Renal cortical epithelial cell (primary cell): ENCODE data around the gene KCND3. TPM values are rescaled to one million over a fixed set of nuclear protein-coding genes. Genes with fewer than 3 reads are reported as not detected.

Experiments used
- DNase-seq: peaks from one replicate; pipeline ENCODE4 v3.0.0-alpha.2; 2011; ENCODE audit warnings: low read depth
- total RNA-seq: library from RNA; depleted of rRNA; stranded (reverse); fragments of >200 nt; gene quantifications from 2 replicates; pipeline ENCODE4 v1.2.3, GENCODE V29; 2014

The KCND3 gene
- total RNA-seq, 1 donor from 2014 or later: 0.30 TPM

DNA sequence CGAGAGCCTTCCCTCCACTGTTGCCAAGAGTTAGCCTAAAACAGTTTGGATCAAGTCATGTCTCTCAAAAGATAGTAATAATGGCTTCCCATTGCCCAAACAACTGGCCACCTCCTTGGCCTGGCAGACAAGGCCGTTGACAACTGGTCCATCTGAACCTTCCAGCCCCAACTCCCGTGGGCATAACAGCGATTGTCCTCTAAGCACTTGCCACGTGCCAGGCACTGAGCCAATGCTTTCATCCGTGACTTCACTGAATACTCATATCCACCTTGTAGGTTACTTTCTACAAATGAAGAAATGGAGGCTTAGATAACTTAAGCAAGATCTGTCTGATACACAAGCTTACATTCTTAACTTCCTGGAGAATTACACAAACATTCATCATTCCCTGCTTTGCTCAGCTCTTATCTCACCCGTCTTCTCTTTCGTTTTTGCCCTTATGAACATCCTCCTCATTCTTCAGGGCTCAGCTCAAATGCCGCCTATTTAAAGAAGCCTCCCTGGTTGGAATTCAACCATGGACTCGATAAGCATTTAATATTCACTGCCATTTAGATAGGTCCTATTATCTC is 106.4 kb downstream of the KCND3 start:
- no peak for DNase-seq

DNA sequence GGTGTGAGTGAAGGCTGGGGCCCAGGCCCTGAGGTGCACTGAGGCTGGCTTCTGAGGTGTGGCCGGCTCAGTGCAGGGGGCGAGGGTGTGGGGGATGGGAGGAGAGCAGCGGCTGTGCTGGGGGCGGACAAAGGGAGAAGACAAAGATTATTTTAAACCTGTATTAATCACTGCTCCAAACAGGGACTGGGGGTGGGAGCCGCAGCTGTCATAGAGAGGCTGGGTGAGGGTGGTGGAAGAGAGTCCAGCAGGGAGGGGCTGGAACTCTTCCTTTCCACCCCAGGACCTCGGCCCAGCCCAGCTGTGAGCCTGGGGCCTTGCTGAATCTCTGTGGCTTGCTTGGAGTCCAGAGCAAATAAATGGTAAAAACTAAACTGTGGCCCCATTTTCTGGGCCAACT is 106.9 kb downstream of the KCND3 start:
- DNase-seq: no peak

GRCh38 chr1:111880881-111881837 is 108.3 kb downstream of the KCND3 start:
- DNase-seq: no peak

GRCh38 chr1:111879081-111879480 is 110.4 kb downstream of the KCND3 start:
- DNase-seq: no peak

DNA sequence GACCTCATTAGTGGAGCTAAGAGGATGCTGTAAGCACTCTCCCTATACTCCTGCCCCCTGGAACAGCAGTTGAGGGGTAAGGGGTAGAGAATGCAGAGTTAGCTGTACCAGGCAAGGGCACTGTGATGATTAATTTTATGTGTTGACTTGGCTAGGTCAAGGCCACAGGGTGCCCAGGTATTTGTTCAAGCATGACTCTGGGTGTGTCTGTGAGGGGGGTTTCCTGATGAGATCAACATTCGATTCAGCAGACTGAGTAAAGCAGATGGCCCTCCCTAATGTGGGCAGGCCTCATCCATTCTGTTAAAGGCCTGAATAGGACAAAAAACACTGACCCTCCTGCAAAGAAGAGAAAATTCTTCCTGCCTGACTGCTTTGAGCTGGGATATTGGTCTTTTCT is 110.8 kb downstream of the KCND3 start:
- no peak for DNase-seq

- no peak for DNase-seq
Observed at GRCh38 chr1:111878091-111878490, 111.4 kb downstream of the KCND3 start.

- DNase-seq: no peak
Observed at GRCh38 chr1:111876631-111877030, 112.8 kb downstream of the KCND3 start.

DNA sequence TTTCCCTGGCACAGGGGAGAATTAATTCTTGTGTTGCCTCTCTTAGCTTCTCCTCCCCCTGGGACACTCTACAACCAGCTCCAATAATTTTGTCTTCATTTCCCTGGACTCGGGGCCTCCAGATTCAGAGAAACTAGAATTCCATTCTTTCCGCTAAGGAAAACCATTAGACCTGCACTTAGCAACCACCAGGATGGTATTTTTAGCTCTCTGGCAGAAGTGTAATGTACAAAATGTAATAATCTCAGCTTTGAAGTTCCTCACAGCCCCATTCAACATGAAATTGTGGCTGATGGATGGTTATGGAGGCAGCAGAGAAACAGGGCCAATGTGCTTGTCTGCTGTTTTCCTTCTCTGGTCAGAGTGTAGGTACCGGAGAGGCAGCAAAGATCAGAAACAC is 113.8 kb downstream of the KCND3 start:
- no peak for DNase-seq

- DNase-seq: no peak
Observed at GRCh38 chr1:111873460-111874030, 115.9 kb downstream of the KCND3 start.

DNA sequence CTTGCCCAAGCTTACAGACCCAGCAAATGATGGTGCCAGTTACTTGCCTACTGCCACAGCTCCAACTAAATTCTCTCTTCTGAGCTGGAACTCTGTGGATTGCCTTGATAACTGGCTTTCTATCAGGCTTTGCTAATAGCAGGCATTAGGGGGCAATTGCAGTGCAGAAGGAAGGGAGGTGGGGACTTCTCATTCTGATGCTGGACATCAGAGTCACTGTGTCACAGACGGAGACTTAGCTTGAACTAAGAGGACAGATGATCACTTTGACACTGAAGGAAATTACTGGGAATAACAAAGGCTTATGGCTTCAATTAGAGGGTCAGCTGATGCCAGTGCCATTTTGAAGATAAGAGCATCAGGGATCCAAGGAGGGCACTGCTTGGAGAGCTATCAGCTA is 119.3 kb downstream of the KCND3 start:
- DNase-seq: no peak

- DNase-seq: no peak
Observed at GRCh38 chr1:111867868-111868440, 121.5 kb downstream of the KCND3 start.

GRCh38 chr1:111864862-111865261 is 124.6 kb downstream of the KCND3 start:
- peak; percentile 1 for DNase-seq

DNA sequence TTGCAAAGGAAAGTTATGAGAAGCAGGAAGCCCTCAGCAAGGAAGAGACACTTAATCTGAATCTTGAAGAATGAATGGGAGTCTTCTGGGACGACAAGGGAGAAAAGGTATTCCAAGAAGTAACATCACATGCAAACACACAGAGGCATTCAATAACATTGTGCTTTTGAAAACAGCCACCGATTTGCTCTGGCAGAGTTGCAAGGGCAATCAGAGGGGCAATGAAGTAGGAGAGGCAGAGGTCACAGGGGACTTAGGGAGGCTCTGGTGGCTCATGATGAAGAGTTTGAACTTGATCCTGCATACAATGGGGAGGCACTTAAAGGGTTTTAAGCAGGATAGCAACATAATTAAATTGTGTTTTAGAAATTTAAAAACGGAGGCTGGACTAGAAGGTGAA is 126.1 kb downstream of the KCND3 start:
- no peak for DNase-seq

DNA sequence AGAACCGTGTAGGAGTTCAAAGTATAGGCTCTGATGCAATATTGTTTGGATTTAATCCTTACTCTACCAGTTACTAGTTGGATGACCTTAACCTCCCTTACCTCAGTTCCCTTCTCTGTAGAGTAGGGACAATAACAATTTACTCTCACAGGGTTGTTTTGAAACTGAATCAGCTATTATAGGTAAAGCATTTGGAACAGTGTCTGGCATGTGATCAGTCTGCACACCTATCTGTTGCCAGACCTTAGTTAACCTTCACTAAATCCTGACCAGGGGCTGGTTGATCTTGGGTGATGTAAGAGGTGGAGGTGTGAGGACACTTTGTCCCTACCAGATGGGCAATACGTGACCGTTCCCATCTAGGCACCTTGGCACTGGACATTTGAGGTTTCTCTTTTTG is 126.9 kb downstream of the KCND3 start:
- DNase-seq: no peak

- DNase-seq: no peak
Observed at GRCh38 chr1:111861523-111861922, 127.9 kb downstream of the KCND3 start.

- DNase-seq: no peak
Observed at GRCh38 chr1:111857194-111857651, 132.2 kb downstream of the KCND3 start.

DNA sequence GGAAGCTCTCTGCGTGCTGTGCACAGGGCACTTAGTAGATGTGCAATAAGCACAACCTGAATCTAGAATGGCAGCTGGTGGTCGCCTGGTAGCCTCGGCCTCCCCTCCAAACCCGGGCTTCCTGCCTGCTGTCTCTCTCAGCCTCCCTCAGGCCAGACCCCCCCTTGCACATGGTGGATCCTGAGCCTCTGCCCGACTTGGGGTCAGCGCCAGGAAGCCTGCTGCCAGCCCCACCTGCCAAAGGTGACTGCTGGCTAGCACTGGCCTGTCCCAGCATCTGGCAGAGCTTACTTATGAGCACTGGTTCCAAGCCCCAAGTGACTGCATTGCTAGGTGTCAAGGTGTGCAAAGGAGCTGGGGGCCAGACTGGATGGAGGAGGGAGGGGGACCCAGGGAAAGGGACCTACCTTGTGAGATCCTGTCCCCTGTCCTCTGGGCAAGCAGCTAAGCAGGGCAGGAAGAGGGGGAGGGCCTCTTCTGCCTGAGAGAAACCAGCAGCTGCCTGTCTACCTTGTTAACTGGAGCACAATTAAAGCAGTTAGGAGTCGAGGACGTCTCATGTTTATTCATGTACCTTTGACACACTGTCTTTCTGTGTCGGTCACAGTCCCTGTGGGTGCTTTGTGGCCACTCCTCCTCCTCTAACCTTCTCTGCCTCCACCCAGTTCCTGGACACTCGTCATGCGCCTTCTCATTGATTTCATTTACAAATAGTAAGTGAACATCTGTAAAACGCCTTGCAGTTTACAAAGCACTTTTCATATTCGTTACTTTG is 132.9 kb downstream of the KCND3 start:
- DNase-seq: no peak

- no peak for DNase-seq
Observed at GRCh38 chr1:111855260-111855659, 134.2 kb downstream of the KCND3 start.

GRCh38 chr1:111852261-111852721 is 137.2 kb downstream of the KCND3 start:
- no peak for DNase-seq

DNA sequence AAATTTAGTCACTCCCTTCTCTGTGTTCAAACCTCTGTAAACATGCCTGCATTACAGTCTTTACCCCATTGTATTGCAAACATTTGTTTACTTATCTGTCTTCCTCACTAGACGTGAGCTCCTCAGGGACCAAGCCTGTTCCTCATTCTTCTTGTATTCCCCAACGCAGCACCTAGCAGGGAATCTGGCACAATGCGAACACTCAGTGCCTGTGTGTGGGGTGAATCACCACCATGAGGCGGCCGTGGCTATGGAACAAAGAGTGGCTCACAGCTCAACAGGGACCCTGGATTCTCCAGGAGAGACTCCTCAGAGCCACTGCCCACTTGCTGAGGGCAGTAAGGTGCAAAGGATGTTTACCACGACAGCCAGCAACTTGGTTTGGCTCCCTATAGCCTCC is 137.9 kb downstream of the KCND3 start:
- DNase-seq: no peak

- no peak for DNase-seq
Observed at GRCh38 chr1:111850109-111850508, 139.4 kb downstream of the KCND3 start.
